Kidney (tissue), 14 donors: ENCODE data around the gene MACC1. TPM values are rescaled to one million over a fixed set of nuclear protein-coding genes. Genes with fewer than 3 reads are reported as not detected.
"Not testable (repeated sequence)": the region's sequence is repeated elsewhere in the genome, so short reads cannot be mapped to it uniquely, and the experiment has no call there.

Source experiments
- DNase-seq, 5 donors: peaks; one replicate each; pipeline ENCODE4 v3.0.0-alpha.2; 2013 to 2020
- FAIRE-seq: peaks from 2 replicates; lab custom pipeline; 2012; peaks lifted over from hg19 to GRCh38; lab: Jason Lieb, UNC
- H3K27ac ChIP-seq, 2 donors: one replicate each; pipeline ENCODE4 v1.7.0; 2013; ENCODE audit warnings: low read depth in 2 of 2, low read length in 2 of 2, inconsistent platforms in 1 of 2
- H3K27me3 ChIP-seq: one replicate; pipeline ENCODE4 v1.7.1; 2013; ENCODE audit warnings: low read length, inconsistent platforms; ENCODE audit not compliant: control insufficient read depth, insufficient read depth
- H3K36me3 ChIP-seq, 3 donors: one replicate each; pipeline versions ENCODE4 v1.7.0 to v1.7.1; 2013; ENCODE audit warnings: low read length in 3 of 3, control low read depth in 1 of 3, inconsistent platforms in 1 of 3; ENCODE audit not compliant: insufficient read depth in 3 of 3, control insufficient read depth in 2 of 3
- H3K4me1 ChIP-seq, 3 donors: one replicate each; pipeline versions ENCODE4 v1.7.0 to v1.7.1; 2013; ENCODE audit warnings: low read length in 3 of 3, inconsistent platforms in 1 of 3, low read depth in 1 of 3; ENCODE audit not compliant: control insufficient read depth in 2 of 3, insufficient read depth in 2 of 3
- H3K4me3 ChIP-seq, 3 donors: one replicate each; pipeline versions ENCODE4 v1.7.0 to v1.8.1; 2013; ENCODE audit warnings: low read length in 3 of 3, control low read depth in 1 of 3, inconsistent platforms in 1 of 3
- H3K9ac ChIP-seq, 3 donors: one replicate each; pipeline versions ENCODE4 v1.7.0 to v1.7.1; 2013; ENCODE audit warnings: low read length in 3 of 3, control low read depth in 1 of 3, inconsistent platforms in 1 of 3
- H3K9me3 ChIP-seq, 3 donors: one replicate each; pipeline versions ENCODE4 v1.7.0 to v1.7.1; 2013; ENCODE audit warnings: low read length in 3 of 3, control low read depth in 1 of 3, inconsistent platforms in 1 of 3; ENCODE audit not compliant: control insufficient read depth in 2 of 3, insufficient read depth in 1 of 3
- intact Hi-C: fragments of 100-400 bp; cut with DNase I; formaldehyde crosslinking; loops from one replicate; pipeline ENCODE4 v1.11.1; 2022
- polyA plus RNA-seq: library from polyadenylated mRNA; stranded (reverse); fragments of 350-450 nt; fragmentation: Illumina TruSeq; extraction: RNeasy Lipid Tissue Mini Kit (QIAGEN cat#74804); gene quantifications from one replicate; pipeline ENCODE4 v1.2.3, GENCODE V29; 2014; ENCODE audit warnings: low read depth, low replicate concordance; ENCODE audit not compliant: insufficient read depth
- total RNA-seq: library from RNA; stranded (reverse); fragmentation: NEBNext Ultra II Directional; extraction: Animal tissue kit (Norgen Biotek cat#: 25700); gene quantifications from one replicate; pipeline ENCODE4 v1.2.1, GENCODE V29; 2021
- TF ChIP-seq, protein P1 (sequence below): IDR thresholded peaks from 3 replicates; pipeline ENCODE4 v1.5.1; 2012; ENCODE audit warnings: mild to moderate bottlenecking, moderate library complexity, borderline replicate concordance; ENCODE audit not compliant: insufficient read depth; ENCODE audit errors: extremely low read depth
- donor health status: control.
- donor health status: control.
- donor health status: control.
- donor health status: control.
- donor health status: control.
- donor health status: DM: yes; HTN: yes; CAD: no.
- donor health status: Normal renal cell carcinoma (clear cell type).

MACC1 gene
- total and polyA plus RNA-seq, 2 donors from 2014 or later = 3.7 to 72.6 TPM

DNA sequence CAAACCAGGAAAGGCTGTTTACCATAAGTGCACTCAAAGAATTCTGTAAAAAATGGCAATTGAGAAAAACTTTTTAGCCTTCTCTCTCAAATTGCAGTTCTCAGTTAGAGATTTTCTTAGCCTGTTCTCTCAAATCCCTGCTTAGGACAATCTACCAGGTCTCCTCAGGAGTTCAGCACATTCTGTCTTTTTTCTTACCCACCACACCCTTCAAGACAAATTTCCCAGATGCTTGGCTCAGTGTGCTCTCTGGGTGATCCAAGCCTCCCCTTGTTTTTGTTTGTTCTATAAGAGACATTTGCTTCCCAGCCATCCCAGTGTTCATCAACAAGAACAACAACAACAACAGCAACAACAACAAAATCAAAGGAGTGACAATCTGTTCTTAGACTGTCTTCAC is 87.3 kb downstream of the MACC1 start:
- FAIRE-seq (no peak), DNase-seq (no peak)
- TF ChIP-seq, protein P1, sequence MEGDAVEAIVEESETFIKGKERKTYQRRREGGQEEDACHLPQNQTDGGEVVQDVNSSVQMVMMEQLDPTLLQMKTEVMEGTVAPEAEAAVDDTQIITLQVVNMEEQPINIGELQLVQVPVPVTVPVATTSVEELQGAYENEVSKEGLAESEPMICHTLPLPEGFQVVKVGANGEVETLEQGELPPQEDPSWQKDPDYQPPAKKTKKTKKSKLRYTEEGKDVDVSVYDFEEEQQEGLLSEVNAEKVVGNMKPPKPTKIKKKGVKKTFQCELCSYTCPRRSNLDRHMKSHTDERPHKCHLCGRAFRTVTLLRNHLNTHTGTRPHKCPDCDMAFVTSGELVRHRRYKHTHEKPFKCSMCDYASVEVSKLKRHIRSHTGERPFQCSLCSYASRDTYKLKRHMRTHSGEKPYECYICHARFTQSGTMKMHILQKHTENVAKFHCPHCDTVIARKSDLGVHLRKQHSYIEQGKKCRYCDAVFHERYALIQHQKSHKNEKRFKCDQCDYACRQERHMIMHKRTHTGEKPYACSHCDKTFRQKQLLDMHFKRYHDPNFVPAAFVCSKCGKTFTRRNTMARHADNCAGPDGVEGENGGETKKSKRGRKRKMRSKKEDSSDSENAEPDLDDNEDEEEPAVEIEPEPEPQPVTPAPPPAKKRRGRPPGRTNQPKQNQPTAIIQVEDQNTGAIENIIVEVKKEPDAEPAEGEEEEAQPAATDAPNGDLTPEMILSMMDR = no peak
- H3K4me1 ChIP-seq = peaks cover 0 to 6% (median 0%) of the 10 kb centered on the region in 3 donors
- no peak overlapping the region for H3K9ac ChIP-seq
- H3K36me3 ChIP-seq = no peaks in the 10 kb centered on the region
- H3K9me3 ChIP-seq = no peaks in the 10 kb centered on the region
- H3K4me3 ChIP-seq = no peak overlapping the region
- H3K27me3 ChIP-seq = no peaks in the 10 kb centered on the region
- H3K27ac ChIP-seq = no peak overlapping the region
- intact Hi-C loops = no loop called here

DNA sequence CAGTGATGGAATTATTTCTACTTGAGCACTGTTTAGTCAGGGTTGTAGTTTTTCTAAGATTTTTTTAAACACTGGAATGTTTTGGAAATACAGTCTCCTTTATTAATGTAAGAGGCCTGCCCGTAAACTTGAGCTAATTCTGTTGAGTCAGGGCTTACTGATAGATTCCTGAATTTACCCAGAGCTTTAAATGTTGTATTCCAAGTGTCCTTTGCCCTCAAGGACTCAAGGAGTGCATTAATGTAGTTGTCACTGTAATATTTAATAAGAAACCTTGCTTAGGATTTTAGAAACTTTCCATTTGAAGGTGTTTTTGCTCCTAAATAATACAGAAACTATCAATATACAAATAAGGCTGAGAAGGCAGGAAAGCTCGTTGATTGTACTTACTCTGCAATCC is 89.2 kb downstream of the MACC1 start:
- intact Hi-C loops = no loop called here
- TF ChIP-seq, protein P1 = no peak
- peak in 1 of 5 donors; percentile 9 for DNase-seq
- H3K36me3 ChIP-seq = no peaks in the 10 kb centered on the region
- H3K9ac ChIP-seq = no peak overlapping the region
- H3K27me3 ChIP-seq = no peaks in the 10 kb centered on the region
- FAIRE-seq = no peak
- no peak overlapping the region for H3K4me3 ChIP-seq
- no peak overlapping the region for H3K27ac ChIP-seq
- peaks cover 0 to 6% (median 0%) of the 10 kb centered on the region in 3 donors for H3K4me1 ChIP-seq
- H3K9me3 ChIP-seq = no peaks in the 10 kb centered on the region

DNA sequence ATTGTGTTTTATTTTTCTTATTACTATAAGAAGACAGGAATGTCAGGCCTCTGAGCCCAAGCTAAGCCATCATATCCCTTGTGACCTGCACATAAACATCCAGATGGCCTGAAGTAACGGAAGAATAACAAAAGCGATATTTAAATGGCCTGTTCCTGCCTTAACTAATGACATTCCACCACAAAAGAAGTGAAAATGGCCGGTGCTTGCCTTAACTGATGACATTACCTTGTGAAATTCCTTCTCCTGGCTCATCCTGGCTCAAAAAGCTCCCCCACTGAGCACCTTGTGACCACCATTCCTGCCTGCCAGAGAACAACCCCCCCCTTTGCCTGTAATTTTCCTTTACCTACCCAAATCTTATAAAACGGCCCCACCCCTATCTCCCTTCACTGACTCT is 91.1 kb downstream of the MACC1 start:
- H3K9me3 ChIP-seq, H3K27me3 ChIP-seq, H3K36me3 ChIP-seq, H3K9ac ChIP-seq, intact Hi-C loops, DNase-seq, H3K27ac ChIP-seq, H3K4me1 ChIP-seq, H3K4me3 ChIP-seq, FAIRE-seq: not testable (repeated sequence)

DNA sequence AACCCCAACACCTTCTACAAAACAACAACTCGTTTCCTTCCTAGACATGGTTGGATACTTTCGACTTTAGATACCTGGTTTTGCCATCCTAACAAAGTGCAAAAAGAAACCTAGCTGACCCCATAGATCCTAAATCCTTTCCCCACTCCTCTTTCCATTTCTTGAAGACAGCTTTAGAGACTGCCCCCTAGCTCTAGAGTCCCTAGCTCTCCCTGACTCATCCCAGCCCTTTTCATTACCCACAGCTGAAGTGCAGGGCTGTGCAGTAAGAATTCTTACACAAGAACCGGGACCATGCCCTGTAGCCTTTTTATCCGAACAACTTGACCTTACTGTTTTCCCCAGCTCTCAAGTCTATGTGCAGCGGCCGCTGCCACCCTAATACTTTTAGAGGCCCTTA is 93.1 kb downstream of the MACC1 start:
- DNase-seq, H3K27me3 ChIP-seq, H3K4me3 ChIP-seq, intact Hi-C loops, H3K9me3 ChIP-seq, H3K9ac ChIP-seq, FAIRE-seq, H3K36me3 ChIP-seq, H3K4me1 ChIP-seq, H3K27ac ChIP-seq: not testable (repeated sequence)

DNA sequence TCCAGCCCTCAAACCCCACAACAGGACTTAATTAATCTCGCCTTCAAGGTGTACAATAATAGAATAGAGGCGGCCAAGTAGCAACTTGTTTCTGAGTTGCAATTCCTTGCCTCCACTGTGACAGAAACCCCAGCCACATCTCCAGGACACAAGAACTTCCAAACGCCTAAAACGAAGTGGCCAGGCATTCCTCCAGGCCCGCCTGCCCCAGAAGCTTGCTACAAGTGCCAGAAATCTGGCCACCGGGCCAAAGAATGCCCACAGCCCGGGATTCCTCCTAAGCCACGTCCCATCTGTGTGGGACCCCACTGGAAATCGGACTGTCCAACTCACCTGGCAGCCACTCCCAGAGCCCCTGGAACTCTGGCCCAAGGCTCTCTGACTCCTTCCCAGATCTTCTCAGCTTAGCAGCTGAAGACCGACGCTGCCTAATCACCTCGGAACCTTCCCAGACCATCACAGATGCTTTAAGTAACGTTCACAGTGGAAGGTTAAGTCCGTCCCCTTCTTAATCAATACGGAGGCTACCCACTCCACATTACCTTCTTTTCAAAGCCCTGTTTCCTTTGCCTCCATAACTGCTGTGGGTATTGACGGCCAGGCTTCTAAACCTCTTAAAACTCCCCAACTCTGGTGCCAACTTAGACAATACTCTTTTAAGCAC is 94.4 kb downstream of the MACC1 start:
- DNase-seq, H3K27me3 ChIP-seq, intact Hi-C loops, FAIRE-seq, H3K9me3 ChIP-seq, H3K4me3 ChIP-seq, H3K36me3 ChIP-seq, H3K27ac ChIP-seq, H3K9ac ChIP-seq, H3K4me1 ChIP-seq: not testable (repeated sequence)
